Measurements from ENCODE around the gene MUSTN1. TPM values are rescaled to one million over a fixed set of nuclear protein-coding genes. Genes with fewer than 3 reads are reported as not detected.

Gene MUSTN1
- total and polyA plus RNA-seq, 8 donors = 0.42 to 63.7 (median 0.55) TPM; not detected in 3

DNA sequence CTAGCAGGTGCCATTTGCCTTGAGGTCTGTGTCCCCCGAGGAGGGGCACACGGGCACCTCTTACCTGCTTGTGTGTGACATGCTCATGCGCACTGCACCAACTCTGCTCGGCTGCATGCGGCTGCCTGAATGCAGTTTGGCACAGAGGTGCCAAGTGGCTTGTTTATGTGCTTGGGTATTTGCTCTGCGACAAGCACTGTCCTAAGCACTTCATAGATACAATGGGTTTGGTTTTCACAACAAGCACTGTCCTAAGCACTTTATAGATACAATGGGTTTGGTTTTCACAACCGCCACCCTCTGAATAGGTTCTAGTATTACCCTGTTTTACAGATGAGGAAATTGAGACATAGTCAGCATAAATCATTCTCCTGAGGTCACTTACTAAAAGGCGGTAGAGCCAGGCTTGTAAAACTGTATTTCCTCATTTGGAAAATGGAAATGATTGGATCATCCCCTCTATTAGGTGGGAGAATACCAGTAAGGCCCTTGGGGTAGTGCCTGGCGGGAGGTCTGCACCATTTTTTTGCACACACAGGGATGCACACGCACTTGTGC, 4.8 kb downstream of the MUSTN1 start:
- no peaks in the 10 kb centered on the region for H3K9me3 ChIP-seq
- TF ChIP-seq, protein P1, sequence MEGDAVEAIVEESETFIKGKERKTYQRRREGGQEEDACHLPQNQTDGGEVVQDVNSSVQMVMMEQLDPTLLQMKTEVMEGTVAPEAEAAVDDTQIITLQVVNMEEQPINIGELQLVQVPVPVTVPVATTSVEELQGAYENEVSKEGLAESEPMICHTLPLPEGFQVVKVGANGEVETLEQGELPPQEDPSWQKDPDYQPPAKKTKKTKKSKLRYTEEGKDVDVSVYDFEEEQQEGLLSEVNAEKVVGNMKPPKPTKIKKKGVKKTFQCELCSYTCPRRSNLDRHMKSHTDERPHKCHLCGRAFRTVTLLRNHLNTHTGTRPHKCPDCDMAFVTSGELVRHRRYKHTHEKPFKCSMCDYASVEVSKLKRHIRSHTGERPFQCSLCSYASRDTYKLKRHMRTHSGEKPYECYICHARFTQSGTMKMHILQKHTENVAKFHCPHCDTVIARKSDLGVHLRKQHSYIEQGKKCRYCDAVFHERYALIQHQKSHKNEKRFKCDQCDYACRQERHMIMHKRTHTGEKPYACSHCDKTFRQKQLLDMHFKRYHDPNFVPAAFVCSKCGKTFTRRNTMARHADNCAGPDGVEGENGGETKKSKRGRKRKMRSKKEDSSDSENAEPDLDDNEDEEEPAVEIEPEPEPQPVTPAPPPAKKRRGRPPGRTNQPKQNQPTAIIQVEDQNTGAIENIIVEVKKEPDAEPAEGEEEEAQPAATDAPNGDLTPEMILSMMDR (IDR thresholded peaks at IDR 0.05) = no peak
- peak overlapping the region in 1 of 4 donors; percentile 42 for H3K4me3 ChIP-seq
- peak overlapping the region in 2 of 4 donors; percentile 62 to 71 for H3K27ac ChIP-seq
- ATAC-seq = no peak
- H3K27me3 ChIP-seq = no peaks in the 10 kb centered on the region
- peak in 1 of 6 donors; percentile 43 for DNase-seq
- no peak for FAIRE-seq
- H3K36me3 ChIP-seq = no peaks in the 10 kb centered on the region
- WGBS, 2 donors = 93 to 96% methylated on average over 10 of the region's 10 CpGs
- H3K4me1 ChIP-seq = peaks cover 0 to 27% (median 0%) of the 10 kb centered on the region in 3 donors
- intact Hi-C loops (cut with DNase I) = no loop called here

DNA sequence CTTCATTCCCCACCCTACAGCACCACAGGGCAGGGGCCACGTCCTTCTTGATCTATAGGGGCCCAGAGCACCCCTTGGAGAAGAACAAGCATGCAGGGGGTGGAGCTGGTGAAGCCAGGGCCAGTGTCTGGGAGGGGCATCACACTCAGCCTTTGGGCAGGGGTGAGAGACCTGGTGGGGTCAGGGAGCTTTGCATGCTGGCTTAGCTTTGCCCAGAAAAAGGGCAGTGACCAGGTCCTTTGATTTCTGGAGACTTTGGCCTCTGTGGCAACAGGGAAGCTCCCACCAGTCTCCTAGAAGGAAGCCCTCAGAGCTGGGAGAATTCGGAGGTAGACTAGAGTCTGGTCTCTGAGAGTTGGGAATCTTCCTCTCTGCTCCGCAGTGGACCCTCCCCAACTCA, 5.3 kb downstream of the MUSTN1 start:
- no peaks in the 10 kb centered on the region for H3K36me3 ChIP-seq
- FAIRE-seq = no peak
- TF ChIP-seq, protein P1 (IDR thresholded peaks at IDR 0.05) = no peak
- WGBS, 2 donors = 94 to 98% methylated on average over 3 of the region's 3 CpGs
- DNase-seq = peak in 1 of 6 donors; percentile 19
- peak overlapping the region in 2 of 4 donors; percentile 62 to 71 for H3K27ac ChIP-seq
- no peaks in the 10 kb centered on the region for H3K27me3 ChIP-seq
- H3K4me1 ChIP-seq = peaks cover 0 to 27% (median 0%) of the 10 kb centered on the region in 3 donors
- no peak for ATAC-seq
- no peaks in the 10 kb centered on the region for H3K9me3 ChIP-seq
- peak overlapping the region in 1 of 4 donors; percentile 42 for H3K4me3 ChIP-seq
- intact Hi-C loops (cut with DNase I) = no loop called here

DNA sequence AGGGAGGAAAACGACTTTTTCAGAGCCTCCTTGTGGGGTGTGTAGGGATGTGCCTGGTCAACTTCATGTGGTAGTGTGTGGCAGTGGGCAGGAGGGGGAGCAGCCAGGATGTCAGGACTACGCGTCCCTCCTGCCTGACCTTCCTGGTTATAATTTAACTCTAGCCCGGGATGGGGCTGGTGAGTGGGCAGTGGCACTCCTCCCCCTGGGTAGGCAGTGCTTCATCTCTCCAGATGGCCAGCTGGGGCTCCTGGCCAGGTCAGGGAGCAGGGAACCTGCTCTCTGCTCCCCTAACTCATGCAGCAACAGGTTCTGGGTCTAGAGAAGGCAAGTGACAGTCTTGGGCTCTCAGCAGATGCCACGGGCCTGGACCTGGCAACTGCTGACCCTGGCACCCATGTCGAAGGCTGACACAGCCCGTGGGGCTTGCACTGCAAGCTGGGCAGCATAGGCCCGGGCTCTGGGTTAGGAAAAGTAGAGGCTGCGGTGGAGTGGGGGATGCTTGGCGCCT, 6.9 kb downstream of the MUSTN1 start:
- no peaks in the 10 kb centered on the region for H3K27me3 ChIP-seq
- ATAC-seq (peak; percentile 78 to 87 (median 82)), DNase-seq (peak; percentile 63 to 82 (median 75)), FAIRE-seq (no peak)
- WGBS, 2 donors = 30 to 35% methylated on average over 10 of the region's 10 CpGs
- intact Hi-C loops (cut with DNase I) = no loop called here
- H3K36me3 ChIP-seq = peaks cover 0 to 9% (median 0%) of the 10 kb centered on the region in 3 donors
- H3K4me1 ChIP-seq = peaks cover 0 to 27% (median 0%) of the 10 kb centered on the region in 3 donors
- no peaks in the 10 kb centered on the region for H3K9me3 ChIP-seq
- TF ChIP-seq, protein P1 (IDR thresholded peaks at IDR 0.05) = peak in 1 of 4 donors; percentile 21
- no peak overlapping the region for H3K4me3 ChIP-seq
- peak overlapping the region in 2 of 4 donors; percentile 9 to 50 for H3K27ac ChIP-seq

DNA sequence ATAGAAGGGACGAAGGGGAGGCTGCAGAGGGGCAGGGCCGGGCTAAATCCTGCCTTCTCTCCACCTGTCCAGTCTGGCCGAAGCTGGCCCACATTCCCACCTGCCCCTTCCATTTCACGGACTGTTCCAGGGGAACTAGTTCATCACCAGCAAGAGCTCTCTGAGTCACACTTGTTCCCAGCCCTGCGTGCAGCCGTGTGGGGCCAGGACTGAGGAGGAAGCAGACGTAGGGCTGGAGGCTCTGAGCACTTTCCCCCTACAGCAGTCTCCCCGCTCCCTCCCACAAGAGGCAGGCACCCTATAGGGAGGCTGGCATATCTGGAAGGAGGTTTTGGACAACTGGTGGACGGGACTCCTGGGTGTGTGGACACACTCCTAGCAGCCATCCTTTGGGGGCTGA, 7.4 kb downstream of the MUSTN1 start:
- H3K27me3 ChIP-seq = no peaks in the 10 kb centered on the region
- peak overlapping the region in 2 of 4 donors; percentile 9 to 50 for H3K27ac ChIP-seq
- ATAC-seq (peak in 2 of 4 donors; percentile 1 to 2), FAIRE-seq (no peak), DNase-seq (no peak)
- peaks cover 0 to 27% (median 0%) of the 10 kb centered on the region in 3 donors for H3K4me1 ChIP-seq
- intact Hi-C loops (cut with DNase I) = no loop called here
- 77 to 79% methylated on average over 9 of the region's 9 CpGs for WGBS, 2 donors
- H3K9me3 ChIP-seq = no peaks in the 10 kb centered on the region
- H3K4me3 ChIP-seq = no peak overlapping the region
- peaks cover 0 to 12% (median 0%) of the 10 kb centered on the region in 3 donors for H3K36me3 ChIP-seq
- TF ChIP-seq, protein P1 (IDR thresholded peaks at IDR 0.05) = no peak

DNA sequence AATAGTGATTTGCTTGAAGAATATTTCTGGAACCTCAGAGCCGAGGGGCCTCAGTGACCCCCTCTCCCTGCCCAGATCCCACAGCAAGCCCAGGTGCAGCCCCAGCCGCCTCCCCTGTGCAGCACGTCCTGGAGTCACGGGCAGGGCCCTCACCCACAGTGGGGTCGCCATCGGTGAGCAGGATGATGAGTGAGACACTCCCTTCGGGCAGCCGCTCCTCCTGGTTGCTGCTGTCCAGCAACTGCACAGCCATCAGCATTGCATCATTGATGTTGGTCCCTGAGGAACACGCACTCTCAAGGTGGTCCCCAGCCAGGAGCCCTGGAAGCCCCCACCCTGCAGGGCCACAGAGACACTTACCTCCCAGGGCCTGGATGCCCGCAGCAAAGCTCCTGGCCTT, 10.8 kb downstream of the MUSTN1 start:
- peaks cover 0 to 10% (median 0%) of the 10 kb centered on the region in 3 donors for H3K4me1 ChIP-seq

More for the DNA sequence above, 10.8 kb downstream of the MUSTN1 start:
- no peak for FAIRE-seq
- TF ChIP-seq, protein P1 (IDR thresholded peaks at IDR 0.05) = no peak
- H3K36me3 ChIP-seq = peaks cover 0 to 12% (median 0%) of the 10 kb centered on the region in 3 donors
- no peak overlapping the region for H3K4me3 ChIP-seq
- H3K9me3 ChIP-seq = no peaks in the 10 kb centered on the region
- no peak for DNase-seq
- 94 to 95% methylated on average over 10 of the region's 10 CpGs for WGBS, 2 donors
- ATAC-seq = no peak
- no peak overlapping the region for H3K27ac ChIP-seq
- intact Hi-C loops (cut with DNase I) = no loop called here
- H3K27me3 ChIP-seq = no peaks in the 10 kb centered on the region
